Stimulated activated CD4-positive, alpha-beta T cell treated with anti-CD3 and anti-CD28 coated beads, Interleukin-15, amount 100 ng/mL, for 48 hours (primary cell): Measurements from ENCODE around the gene VEZT.
"Not testable (repeated sequence)": the region's sequence is repeated elsewhere in the genome, so short reads cannot be mapped to it uniquely, and the experiment has no call there.

ENCODE experiments used
- DNase-seq, 2 donors: peaks; one replicate each; pipeline ENCODE4 v3.0.0-alpha.2; 2020; ENCODE audit warnings: low read depth in 2 of 2

The VEZT gene

DNA sequence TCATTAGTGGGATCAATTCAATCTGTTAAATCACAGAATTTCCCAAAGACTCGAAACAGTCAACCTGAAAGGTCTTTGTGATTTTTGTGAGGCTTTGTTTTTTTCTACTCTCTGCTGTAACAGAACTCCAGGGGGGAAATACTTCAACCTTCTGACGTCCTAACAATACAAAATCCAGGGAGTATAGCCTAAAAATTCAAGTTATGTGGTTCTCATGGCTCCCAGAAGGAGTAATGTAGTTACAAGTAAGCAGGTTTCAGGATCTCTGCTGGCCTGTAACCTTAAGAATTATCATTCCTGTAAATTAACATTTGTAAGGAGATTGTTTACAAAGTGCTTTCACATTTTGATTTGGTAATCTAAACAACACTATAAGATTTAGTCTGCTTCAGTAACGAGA, 39.9 kb downstream of the VEZT start:
- no peak for DNase-seq

DNA sequence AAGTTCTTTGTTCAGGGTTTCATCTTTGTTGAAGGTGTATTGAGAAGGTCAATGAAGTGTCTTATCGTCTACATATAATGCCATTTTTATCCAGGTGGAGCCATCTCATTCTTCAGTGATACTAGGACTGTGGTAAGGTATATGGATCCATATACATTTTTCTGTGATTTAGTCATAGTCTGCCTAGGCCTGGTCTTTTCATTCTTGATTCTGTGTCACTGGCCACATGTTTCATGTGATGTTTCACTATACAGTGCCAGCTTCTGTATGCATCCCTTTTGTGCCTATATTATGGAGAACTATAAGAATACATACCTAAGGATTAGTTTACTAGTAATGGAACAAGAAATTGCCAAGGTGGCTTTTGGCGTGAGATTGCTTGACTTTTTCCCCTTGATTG, 40.5 kb downstream of the VEZT start:
- no peak for DNase-seq

DNA sequence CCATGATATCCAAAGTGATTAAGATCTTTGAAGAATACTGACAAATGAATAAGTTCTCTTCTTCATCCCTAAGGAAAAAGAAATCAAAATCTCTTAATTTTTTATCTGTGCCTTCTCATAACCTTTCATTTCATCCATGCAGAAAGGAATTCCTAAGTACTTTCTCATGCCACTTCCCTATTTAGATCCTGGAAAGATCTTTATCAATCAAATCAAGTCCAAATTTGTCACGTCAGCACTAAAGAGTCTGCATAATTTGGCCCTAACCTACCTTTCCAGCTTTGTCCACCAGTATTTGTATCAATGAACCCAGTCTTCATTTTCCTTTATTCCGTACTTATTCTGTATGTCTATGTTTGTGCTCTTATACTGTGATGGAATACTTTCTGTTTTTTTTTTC, 41.2 kb downstream of the VEZT start:
- no peak for DNase-seq

DNA sequence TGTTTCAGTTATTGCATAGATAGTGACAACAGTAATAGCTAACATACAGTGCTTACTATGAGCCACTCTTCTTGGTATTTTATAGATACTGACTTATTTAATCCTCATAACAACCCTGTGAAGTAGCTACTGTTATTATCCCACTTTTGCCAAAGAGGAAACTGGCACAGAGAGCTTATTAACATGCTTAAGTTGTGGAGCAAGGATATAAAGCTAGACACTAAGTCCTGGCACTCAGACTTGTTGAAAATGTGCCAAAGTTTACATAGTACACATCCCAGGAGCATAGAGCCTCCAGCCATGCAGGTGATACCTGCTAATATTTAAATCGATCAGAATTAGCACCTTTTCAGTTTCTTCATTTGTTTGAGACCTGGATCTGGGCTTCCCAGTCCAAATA, 41.8 kb downstream of the VEZT start:
- DNase-seq: no peak

DNA sequence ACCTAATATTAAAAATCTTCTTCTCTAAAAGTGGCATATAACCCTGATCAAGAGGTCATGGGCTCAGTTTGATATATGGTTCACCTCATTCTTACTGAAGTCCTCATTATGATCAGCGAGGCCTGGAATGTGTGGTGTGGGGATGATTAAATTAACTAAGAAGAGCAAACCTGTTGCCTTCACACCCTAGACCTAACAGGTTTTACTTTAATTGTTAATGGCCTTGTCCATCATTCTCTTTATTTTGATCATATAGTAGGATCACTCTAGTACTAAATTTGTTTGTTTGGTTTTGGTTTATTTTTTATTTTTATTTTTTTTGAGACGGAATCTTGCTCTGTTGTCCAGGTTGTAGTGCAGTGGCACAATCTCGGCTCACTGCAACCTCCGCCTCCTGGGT, 43.5 kb downstream of the VEZT start:
- DNase-seq: no peak

DNA sequence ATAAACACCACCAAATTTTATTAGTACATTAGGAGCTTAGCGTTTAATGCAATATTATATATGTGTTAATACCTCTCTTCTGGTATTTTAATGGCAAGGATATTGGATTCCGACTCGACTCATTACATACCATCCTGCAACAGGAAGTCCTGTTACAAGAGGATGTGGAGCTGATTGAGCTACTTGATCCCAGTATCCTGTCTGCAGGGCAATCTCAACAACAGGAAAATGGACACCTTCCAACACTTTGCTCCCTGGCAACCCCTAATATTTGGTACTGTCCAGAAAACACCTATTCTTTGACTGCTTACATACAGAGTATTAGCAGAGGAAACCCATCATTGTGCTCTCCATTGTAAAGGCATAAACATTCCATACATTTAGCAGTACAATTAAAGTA, 45.2 kb downstream of the VEZT start:
- DNase-seq: no peak

DNA sequence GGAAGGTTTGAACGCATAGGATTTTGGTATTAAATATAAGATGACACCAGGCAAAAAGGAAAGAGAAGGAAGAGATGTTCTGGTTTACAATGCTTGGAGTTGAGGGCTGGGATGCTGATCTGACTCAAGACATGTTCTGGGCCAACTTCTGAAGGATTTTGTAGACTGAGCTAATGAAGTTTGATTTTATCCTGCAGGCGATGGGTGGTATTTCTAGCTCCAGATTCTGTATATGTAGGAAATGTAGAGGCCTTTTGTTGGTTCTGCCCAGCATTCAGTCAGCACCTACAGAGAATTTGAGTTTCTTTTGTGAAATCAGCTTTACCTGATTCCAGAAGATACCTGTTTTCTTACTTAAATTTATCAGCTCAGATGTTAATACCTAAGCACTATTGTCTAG, 48.2 kb downstream of the VEZT start:
- DNase-seq: no peak

DNA sequence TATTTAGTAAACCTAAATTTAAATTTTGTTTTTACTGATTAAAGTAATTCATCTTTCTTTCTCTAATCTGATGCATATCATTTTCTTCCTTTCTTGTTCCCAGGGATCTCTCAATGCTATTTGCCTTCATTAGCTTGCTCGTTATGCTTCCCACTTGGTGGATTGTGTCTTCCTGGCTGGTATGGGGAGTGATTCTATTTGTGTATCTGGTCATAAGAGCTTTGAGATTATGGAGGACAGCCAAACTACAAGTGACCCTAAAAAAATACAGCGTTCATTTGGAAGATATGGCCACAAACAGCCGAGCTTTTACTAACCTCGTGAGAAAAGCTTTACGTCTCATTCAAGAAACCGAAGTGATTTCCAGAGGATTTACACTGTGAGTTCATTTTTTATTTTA, 48.6 kb downstream of the VEZT start:
- no peak for DNase-seq

DNA sequence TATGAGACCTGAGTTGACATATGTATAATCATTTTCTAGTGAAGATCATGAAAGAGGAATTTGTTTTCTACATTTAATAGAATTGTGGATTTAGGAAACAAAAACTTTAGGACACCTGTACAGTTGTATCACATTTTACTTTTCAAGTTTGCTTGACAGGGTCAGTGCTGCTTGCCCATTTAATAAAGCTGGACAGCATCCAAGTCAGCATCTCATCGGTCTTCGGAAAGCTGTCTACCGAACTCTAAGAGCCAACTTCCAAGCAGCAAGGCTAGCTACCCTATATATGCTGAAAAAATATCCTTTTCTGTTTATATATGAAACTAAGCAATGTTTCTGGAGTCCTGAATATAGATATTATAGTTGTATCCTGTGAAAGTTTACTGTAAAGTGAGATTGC, 52.3 kb downstream of the VEZT start:
- no peak for DNase-seq

DNA sequence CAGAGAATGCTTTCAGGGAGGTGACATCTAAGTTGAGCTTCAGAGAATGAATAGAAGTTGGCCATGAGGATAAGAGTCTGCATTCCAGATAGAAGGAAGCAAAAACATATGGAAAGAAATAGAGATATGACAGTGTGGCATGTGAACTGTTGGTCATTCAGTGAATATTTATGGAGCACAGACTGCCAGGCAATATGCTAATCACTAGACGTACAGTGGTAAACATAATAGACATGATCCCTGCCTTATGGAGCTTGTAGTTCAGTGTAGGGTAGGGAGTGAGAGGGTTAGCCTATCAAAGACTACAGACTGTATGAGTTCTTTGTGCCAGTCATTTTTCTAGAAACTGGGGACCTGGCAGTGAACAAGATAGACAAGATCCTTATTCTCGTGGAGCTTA, 53.9 kb downstream of the VEZT start:
- no peak for DNase-seq

DNA sequence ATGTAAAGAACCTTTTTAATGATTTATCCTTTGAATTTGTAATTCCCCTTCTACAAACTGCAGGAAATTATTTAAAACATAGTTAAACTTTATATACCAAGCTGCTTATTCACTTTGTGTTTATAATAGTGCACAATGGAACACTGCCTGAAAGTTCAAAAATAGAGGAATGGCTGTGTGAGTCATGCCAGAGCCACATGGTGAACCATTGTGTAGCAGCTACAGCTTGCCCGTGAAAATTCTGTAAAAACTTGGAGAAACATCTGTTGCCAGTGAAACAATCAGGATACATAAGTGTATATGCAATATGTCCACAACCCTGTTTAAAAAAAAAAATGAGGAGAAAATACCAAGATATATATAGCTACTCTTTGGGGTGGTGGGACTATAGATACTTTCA, 59.5 kb downstream of the VEZT start:
- no peak for DNase-seq

DNA sequence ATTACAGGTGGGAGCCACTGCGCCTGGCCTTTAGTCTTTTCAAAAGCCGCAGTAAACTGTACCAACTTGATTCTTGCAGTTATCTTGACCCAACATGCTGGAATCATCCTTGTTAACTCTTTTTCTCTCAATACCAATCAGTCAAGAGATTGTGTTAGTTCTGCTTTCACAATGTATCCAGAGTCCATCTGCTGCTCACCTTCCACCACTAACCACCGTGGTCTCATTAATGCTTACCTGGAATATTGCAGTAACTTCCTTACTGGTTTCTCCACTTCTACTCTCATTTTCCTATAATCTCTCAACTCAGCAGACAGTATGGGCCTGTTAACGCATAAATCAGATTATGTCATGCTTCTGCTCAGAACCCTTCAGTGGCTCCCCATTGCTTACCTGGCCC, 62.2 kb downstream of the VEZT start:
- no peak for DNase-seq

DNA sequence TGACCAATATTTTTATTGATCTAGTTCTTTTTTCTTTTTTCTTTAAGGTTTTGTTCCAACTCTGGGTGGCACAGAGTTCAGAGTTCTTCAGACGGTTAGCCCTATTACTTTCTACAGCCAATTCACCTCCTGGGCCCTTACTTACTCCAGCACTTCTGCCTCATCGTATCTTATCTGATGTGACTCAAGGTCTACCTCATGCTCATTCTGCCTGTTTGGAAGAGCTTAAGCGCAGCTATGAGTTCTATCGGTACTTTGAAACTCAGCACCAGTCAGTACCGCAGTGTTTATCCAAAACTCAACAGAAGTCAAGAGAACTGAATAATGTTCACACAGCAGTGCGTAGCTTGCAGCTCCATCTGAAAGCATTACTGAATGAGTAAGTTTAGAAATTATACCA, 64.7 kb downstream of the VEZT start:
- no peak for DNase-seq

DNA sequence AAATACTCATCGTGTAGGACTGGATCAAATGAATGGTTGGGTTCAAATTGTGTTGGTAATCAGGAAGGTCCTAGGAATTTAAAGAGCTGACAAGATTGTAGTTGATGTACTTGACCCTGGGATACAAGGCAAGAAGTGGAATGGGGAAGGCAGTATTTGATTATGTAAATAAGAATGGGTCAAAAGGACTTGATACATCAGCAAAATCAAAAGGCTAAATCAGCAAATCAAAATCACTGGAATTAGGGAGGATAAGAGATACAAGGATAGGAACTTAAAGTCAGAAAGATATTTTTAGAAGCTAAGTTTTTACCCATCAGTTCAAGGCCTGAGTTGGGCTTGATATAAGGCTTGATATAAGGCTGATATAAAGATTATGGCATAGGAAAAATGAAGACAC, 65.8 kb downstream of the VEZT start:
- no peak for DNase-seq

DNA sequence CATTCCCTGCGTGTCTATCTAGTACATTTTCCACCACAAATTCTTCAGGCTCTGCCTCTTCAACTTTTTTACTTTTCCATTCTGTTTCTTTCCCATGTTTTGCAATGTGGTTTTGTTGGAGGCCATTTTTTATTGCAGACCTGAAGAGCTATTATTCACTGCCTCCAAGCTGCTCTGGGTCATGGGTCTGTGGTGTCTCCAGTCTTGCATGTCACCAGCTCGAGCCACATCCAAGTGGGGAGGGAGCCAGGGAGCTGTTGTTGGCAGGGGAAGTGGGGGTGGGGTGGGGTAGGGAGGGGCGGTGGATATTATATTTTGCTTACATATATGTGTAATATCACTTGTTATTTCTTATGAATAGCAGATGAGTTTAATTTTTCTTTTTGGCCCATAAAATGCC, 69.1 kb downstream of the VEZT start:
- DNase-seq: no peak

DNA sequence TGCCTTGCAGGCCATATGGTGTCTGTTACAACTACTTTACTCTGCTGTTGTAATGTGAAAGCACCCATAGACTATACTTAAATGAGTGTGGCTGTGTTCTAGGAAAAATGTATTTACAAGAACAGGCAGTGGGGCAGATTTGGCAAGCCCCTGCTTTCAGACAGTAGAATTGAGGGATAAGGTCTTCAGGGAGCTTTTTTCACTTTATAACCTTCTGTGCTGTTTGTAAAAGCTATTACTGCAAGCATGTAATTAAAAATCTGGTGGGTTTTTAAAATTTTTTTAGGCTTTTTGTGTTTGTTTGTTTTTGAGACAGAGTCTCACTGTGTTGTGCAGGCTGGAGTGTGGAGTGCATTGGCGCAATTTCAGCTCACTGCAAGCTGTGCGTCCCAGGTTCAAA, 73.9 kb downstream of the VEZT start:
- no peak for DNase-seq

DNA sequence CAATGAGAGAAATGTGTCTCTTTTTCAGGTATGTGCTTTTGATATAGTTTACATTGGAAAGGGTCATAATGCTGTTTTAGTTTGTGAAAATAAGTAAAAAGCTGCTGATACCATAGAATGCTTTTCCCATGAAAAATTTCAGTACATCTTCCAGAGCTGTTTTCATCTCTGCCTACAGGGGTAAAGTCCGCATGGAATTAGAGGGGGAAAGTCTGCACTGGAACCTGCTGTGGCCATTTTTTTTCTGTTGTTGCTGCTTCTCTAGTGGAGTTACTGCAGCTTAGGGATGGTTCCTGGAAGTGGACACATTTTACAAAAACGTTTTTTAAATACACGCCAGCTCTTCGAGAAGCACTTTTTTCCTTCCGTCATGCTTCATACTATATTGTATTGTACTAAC, 81.3 kb downstream of the VEZT start:
- DNase-seq: no peak

DNA sequence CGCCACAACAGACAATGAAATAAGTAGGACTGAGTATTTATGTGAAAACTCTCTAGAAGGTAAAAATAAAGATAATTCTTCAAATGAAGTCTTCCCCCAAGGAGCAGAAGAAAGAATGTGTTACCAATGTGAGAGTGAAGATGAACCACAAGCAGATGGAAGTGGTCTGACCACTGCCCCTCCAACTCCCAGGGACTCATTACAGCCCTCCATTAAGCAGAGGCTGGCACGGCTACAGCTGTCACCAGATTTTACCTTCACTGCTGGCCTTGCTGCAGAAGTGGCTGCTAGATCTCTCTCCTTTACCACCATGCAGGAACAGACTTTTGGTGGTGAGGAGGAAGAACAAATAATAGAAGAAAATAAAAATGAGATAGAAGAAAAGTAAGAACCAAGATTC, 82.7 kb downstream of the VEZT start:
- no peak for DNase-seq

DNA sequence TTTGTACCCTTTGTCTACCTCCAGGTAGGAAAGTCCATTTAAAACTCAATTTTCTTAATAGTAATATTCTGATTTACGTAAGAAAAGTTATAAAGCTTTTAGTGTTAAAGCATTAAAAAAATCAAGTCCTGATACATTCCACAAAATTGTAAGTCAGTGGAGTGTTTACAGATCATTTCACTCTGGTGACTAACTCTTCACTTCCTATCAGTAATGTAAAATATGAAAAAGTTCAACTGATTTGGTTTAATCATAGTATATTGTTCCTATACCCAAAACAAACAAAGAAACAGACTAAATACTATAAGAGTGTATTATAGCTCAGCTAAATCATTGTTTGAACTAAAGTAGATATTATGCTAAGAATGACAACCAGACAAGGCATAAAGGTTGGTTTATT, 85.9 kb downstream of the VEZT start:
- DNase-seq: no peak

DNA sequence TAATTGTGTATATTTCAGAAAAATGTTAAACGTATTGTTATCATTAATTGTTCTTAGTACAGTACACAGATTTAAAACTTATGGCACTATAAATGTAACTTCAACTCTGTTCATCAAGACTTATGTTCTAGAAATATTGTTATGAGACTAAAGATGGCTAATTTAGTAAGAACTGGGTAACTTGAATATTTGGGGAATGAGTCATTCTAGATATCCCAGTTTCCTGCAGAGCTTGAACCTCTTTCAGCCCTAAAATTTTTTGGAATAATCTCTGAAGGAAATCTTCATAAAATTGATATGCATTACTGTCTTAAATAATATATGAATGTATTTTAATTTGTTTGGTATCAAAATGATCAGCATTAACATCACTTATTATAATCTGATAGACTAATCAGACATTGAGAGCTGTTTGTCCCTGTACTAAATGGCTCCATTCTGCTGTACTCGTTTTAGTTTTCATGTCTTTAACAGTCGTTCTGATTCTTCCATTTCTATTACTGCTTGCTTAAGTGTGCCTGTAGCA, 87.1 kb downstream of the VEZT start:
- DNase-seq: no peak

DNA sequence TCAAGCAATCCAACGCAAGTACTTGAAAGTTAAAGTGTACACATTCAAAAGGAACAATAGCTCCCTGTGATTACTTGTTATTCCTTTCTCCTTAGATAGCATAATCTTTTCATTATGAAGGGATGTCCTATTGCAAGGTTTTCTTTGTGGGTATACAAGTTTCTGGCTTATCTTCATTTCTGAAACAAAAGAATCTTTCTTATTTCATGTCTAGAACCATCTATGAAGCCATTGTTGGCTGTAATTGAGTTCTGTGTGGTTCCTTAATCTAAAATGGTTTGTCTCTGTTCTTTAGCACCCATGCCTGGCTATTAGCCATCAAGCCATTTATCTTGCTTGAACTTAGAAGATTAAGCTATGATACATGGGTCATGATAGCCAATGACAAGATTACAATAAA, 95.0 kb downstream of the VEZT start:
- DNase-seq: no peak

DNA sequence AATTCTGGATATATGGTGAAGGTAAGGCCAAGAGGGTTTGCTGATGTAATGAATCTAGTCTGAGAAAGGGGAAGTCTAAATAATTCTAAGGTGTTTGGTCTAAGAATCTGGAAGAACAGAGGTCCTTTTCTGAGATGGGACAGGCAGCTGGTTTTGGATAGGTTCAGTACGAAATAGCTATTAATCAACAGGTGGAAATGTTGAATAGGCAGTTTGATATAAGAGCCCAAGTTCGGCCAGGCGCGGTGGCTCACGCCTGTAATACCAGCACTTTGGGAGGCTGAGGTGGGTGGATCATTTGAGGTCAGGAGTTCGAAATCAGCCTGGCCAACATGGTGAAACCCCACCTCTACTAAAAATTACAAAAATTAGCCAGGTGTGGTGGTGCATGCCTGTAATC, 97.1 kb downstream of the VEZT start:
- not testable (repeated sequence) for DNase-seq

DNA sequence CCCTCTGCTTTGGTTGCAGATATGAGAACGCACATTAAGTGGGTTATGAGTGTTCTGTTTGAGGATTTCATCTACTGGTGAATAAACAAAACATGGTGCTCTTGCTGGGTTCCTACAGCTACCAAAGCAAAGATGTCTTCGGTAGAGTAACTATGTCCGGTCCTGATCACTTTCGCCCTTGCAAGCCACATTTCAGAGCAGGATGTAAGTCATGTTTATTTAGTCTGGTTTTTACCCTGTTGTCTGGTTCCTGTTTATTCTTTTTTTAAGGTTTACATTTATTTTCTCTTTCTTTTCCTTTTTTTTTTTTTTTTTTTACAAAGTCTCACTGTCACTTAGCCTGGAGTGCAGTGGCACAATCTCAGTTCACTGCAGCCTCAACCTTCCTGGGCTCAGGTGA, 99.2 kb downstream of the VEZT start:
- no peak for DNase-seq

DNA sequence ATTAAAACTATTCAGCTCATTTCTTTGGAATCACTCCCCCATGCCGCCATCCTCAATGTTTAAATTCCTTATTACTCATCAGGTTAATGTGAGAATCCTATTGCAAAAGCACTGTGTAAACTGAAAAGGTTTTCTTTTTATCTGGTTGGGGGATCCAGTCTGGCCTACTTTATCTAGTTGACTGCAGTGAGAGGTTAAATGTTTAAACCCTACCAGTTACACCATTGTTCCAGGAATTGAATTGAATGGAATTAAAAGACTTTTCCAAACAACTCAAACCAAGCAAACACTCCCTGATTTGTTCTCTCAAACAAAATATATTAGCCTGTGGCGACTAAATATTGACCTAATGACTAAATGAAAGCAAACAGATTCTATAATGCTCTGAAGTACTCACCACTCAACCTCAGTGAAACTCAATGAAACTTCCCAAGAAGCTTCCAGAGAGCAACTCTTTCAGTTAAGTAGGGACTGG, 100.5 kb downstream of the VEZT start:
- no peak for DNase-seq
